OCI-LY1 (cell line): Measurements from ENCODE around the gene SRP19.

Experiments used
- CTCF ChIP-seq: fragments of 200-600 bp; sonication (generic), shearing (Covaris generic); IDR thresholded peaks from 2 replicates; pipeline ENCODE4 v1.5.1; 2017; ENCODE audit warnings: mild to moderate bottlenecking, antibody characterized with exemption, low read length, moderate library complexity, mixed read lengths
- EZH2 ChIP-seq: fragments of 200-600 bp; sonication (generic), shearing (Covaris generic); IDR thresholded peaks from 2 replicates; pipeline ENCODE4 v1.8.0; 2017; ENCODE audit warnings: borderline replicate concordance, mixed run types, mild to moderate bottlenecking, antibody characterized with exemption, low read length, moderate library complexity, mixed read lengths

- TF ChIP-seq CTCF (no peak), EZH2 (no peak)
Measured at GRCh38 chr5:112844489-112844888, 16.6 kb upstream of the SRP19 start.
